Measurements from ENCODE around the gene CSNK1G1. TPM values are rescaled to one million over a fixed set of nuclear protein-coding genes. Genes with fewer than 3 reads are reported as not detected.

CSNK1G1 gene
- total and polyA plus RNA-seq, 2 of the 8 experiments (the other 6 are each of a cell fraction or from before 2014, with no cell fraction given): 6.0 to 12.9 TPM

DNA sequence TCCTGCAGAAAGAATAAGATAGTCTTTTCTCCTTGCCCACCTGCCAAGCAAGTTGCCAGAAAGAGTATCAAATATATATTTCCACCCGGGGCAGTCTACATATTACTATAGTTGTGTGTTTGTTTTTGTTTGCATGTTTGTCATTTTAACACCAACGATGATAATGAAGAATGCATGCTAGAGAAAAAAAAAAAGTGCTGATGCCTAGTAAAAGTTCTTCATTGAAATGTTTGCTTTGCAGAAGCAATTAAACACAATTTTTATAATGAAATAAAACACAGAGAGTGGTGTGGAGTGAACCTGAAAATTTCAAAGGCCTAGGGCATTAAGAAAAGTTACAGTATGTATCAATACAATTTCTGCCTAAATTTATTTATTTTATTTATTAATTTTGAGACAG lies 27.8 kb upstream of the CSNK1G1 start (continued):
- TF ChIP-seq, protein P1, sequence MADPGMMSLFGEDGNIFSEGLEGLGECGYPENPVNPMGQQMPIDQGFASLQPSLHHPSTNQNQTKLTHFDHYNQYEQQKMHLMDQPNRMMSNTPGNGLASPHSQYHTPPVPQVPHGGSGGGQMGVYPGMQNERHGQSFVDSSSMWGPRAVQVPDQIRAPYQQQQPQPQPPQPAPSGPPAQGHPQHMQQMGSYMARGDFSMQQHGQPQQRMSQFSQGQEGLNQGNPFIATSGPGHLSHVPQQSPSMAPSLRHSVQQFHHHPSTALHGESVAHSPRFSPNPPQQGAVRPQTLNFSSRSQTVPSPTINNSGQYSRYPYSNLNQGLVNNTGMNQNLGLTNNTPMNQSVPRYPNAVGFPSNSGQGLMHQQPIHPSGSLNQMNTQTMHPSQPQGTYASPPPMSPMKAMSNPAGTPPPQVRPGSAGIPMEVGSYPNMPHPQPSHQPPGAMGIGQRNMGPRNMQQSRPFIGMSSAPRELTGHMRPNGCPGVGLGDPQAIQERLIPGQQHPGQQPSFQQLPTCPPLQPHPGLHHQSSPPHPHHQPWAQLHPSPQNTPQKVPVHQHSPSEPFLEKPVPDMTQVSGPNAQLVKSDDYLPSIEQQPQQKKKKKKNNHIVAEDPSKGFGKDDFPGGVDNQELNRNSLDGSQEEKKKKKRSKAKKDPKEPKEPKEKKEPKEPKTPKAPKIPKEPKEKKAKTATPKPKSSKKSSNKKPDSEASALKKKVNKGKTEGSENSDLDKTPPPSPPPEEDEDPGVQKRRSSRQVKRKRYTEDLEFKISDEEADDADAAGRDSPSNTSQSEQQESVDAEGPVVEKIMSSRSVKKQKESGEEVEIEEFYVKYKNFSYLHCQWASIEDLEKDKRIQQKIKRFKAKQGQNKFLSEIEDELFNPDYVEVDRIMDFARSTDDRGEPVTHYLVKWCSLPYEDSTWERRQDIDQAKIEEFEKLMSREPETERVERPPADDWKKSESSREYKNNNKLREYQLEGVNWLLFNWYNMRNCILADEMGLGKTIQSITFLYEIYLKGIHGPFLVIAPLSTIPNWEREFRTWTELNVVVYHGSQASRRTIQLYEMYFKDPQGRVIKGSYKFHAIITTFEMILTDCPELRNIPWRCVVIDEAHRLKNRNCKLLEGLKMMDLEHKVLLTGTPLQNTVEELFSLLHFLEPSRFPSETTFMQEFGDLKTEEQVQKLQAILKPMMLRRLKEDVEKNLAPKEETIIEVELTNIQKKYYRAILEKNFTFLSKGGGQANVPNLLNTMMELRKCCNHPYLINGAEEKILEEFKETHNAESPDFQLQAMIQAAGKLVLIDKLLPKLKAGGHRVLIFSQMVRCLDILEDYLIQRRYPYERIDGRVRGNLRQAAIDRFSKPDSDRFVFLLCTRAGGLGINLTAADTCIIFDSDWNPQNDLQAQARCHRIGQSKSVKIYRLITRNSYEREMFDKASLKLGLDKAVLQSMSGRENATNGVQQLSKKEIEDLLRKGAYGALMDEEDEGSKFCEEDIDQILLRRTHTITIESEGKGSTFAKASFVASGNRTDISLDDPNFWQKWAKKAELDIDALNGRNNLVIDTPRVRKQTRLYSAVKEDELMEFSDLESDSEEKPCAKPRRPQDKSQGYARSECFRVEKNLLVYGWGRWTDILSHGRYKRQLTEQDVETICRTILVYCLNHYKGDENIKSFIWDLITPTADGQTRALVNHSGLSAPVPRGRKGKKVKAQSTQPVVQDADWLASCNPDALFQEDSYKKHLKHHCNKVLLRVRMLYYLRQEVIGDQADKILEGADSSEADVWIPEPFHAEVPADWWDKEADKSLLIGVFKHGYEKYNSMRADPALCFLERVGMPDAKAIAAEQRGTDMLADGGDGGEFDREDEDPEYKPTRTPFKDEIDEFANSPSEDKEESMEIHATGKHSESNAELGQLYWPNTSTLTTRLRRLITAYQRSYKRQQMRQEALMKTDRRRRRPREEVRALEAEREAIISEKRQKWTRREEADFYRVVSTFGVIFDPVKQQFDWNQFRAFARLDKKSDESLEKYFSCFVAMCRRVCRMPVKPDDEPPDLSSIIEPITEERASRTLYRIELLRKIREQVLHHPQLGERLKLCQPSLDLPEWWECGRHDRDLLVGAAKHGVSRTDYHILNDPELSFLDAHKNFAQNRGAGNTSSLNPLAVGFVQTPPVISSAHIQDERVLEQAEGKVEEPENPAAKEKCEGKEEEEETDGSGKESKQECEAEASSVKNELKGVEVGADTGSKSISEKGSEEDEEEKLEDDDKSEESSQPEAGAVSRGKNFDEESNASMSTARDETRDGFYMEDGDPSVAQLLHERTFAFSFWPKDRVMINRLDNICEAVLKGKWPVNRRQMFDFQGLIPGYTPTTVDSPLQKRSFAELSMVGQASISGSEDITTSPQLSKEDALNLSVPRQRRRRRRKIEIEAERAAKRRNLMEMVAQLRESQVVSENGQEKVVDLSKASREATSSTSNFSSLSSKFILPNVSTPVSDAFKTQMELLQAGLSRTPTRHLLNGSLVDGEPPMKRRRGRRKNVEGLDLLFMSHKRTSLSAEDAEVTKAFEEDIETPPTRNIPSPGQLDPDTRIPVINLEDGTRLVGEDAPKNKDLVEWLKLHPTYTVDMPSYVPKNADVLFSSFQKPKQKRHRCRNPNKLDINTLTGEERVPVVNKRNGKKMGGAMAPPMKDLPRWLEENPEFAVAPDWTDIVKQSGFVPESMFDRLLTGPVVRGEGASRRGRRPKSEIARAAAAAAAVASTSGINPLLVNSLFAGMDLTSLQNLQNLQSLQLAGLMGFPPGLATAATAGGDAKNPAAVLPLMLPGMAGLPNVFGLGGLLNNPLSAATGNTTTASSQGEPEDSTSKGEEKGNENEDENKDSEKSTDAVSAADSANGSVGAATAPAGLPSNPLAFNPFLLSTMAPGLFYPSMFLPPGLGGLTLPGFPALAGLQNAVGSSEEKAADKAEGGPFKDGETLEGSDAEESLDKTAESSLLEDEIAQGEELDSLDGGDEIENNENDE (IDR thresholded peaks at IDR 0.05; ENCODE audit: insufficient replicate concordance, low read length): no peak
- TF ChIP-seq, protein P2, sequence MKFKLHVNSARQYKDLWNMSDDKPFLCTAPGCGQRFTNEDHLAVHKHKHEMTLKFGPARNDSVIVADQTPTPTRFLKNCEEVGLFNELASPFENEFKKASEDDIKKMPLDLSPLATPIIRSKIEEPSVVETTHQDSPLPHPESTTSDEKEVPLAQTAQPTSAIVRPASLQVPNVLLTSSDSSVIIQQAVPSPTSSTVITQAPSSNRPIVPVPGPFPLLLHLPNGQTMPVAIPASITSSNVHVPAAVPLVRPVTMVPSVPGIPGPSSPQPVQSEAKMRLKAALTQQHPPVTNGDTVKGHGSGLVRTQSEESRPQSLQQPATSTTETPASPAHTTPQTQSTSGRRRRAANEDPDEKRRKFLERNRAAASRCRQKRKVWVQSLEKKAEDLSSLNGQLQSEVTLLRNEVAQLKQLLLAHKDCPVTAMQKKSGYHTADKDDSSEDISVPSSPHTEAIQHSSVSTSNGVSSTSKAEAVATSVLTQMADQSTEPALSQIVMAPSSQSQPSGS (IDR thresholded peaks at IDR 0.05; ENCODE audit: low read length): no peak
- TF ChIP-seq BRCA1 (IDR thresholded peaks at IDR 0.05; ENCODE audit: low read depth, low read length) (no peak), SRF (IDR thresholded peaks at IDR 0.05; ENCODE audit: low read depth, low read length) (no peak), GTF2F1 (IDR thresholded peaks at IDR 0.05; ENCODE audit: borderline replicate concordance, low read depth, low read length) (no peak), SP4 (IDR thresholded peaks at IDR 0.05; ENCODE audit: low read length) (no peak)
